ENCODE results near the gene ZNHIT3.
"Not testable (repeated sequence)": the region's sequence is repeated elsewhere in the genome, so short reads cannot be mapped to it uniquely, and the experiment has no call there.

ZNHIT3 gene

GRCh38 chr17:36486204-36487194 lies at the start of gene ZNHIT3:
ZNHIT3 (plus strand) TSS chr17:36486681; CDS start chr17:36486700, 19 bp downstream.
- peaks cover 19% of the 10 kb centered on the region for H3K4me1 ChIP-seq (ENCODE audit: control insufficient read depth, insufficient read depth, low read length)
- no peak within 1 kb of the TSS for H3K27ac ChIP-seq (ENCODE audit: low read depth, low read length)
- H3K36me3 ChIP-seq (ENCODE audit: control insufficient read depth, insufficient read depth, low read length): peaks cover 6% of the 10 kb centered on the region
- peak within 1 kb of the TSS; percentile 88 for H3K4me3 ChIP-seq (ENCODE audit: low read depth, low read length)
- H3K27me3 ChIP-seq (ENCODE audit: control insufficient read depth, insufficient read depth, low read length): peaks cover 31% of the 10 kb centered on the region
- peak within 1 kb of the TSS; percentile 80 for H3K9ac ChIP-seq (ENCODE audit: low read length)
- H3K9me3 ChIP-seq (ENCODE audit: control insufficient read depth, insufficient read depth, low read depth, low read length): no peaks in the 10 kb centered on the region

GRCh38 chr17:36441792-36442191 lies 44.7 kb upstream of the ZNHIT3 start:
- H3K9me3 ChIP-seq (ENCODE audit: control insufficient read depth, insufficient read depth, low read depth, low read length); H3K36me3 ChIP-seq (ENCODE audit: control insufficient read depth, insufficient read depth, low read length); H3K27ac ChIP-seq (ENCODE audit: low read depth, low read length); H3K27me3 ChIP-seq (ENCODE audit: control insufficient read depth, insufficient read depth, low read length); H3K9ac ChIP-seq (ENCODE audit: low read length); H3K4me3 ChIP-seq (ENCODE audit: low read depth, low read length); H3K4me1 ChIP-seq (ENCODE audit: control insufficient read depth, insufficient read depth, low read length): not testable (repeated sequence)

GRCh38 chr17:36443777-36444176 lies 42.7 kb upstream of the ZNHIT3 start:
- no peaks in the 10 kb centered on the region for H3K27me3 ChIP-seq (ENCODE audit: control insufficient read depth, insufficient read depth, low read length)
- H3K27ac ChIP-seq (ENCODE audit: low read depth, low read length): no peak overlapping the region
- no peaks in the 10 kb centered on the region for H3K36me3 ChIP-seq (ENCODE audit: control insufficient read depth, insufficient read depth, low read length)
- H3K9ac ChIP-seq (ENCODE audit: low read length): no peak overlapping the region
- H3K9me3 ChIP-seq (ENCODE audit: control insufficient read depth, insufficient read depth, low read depth, low read length): no peaks in the 10 kb centered on the region
- no peak overlapping the region for H3K4me3 ChIP-seq (ENCODE audit: low read depth, low read length)
- no peaks in the 10 kb centered on the region for H3K4me1 ChIP-seq (ENCODE audit: control insufficient read depth, insufficient read depth, low read length)

GRCh38 chr17:36449997-36450396 lies 36.5 kb upstream of the ZNHIT3 start:
- H3K27ac ChIP-seq (ENCODE audit: low read depth, low read length); H3K4me3 ChIP-seq (ENCODE audit: low read depth, low read length); H3K4me1 ChIP-seq (ENCODE audit: control insufficient read depth, insufficient read depth, low read length); H3K9me3 ChIP-seq (ENCODE audit: control insufficient read depth, insufficient read depth, low read depth, low read length); H3K27me3 ChIP-seq (ENCODE audit: control insufficient read depth, insufficient read depth, low read length); H3K9ac ChIP-seq (ENCODE audit: low read length); H3K36me3 ChIP-seq (ENCODE audit: control insufficient read depth, insufficient read depth, low read length): not testable (repeated sequence)

GRCh38 chr17:36452888-36453287 lies 33.6 kb upstream of the ZNHIT3 start:
- not testable (repeated sequence) for H3K27ac ChIP-seq (ENCODE audit: low read depth, low read length); H3K27me3 ChIP-seq (ENCODE audit: control insufficient read depth, insufficient read depth, low read length); H3K9me3 ChIP-seq (ENCODE audit: control insufficient read depth, insufficient read depth, low read depth, low read length); H3K9ac ChIP-seq (ENCODE audit: low read length); H3K36me3 ChIP-seq (ENCODE audit: control insufficient read depth, insufficient read depth, low read length); H3K4me1 ChIP-seq (ENCODE audit: control insufficient read depth, insufficient read depth, low read length); H3K4me3 ChIP-seq (ENCODE audit: low read depth, low read length)

- H3K36me3 ChIP-seq (ENCODE audit: control insufficient read depth, insufficient read depth, low read length); H3K9ac ChIP-seq (ENCODE audit: low read length); H3K9me3 ChIP-seq (ENCODE audit: control insufficient read depth, insufficient read depth, low read depth, low read length); H3K27ac ChIP-seq (ENCODE audit: low read depth, low read length); H3K4me1 ChIP-seq (ENCODE audit: control insufficient read depth, insufficient read depth, low read length); H3K4me3 ChIP-seq (ENCODE audit: low read depth, low read length): not testable (repeated sequence)
- peaks cover 25% of the 10 kb centered on the region; the same call in 1 of the 2 replicates for H3K27me3 ChIP-seq (ENCODE audit: control insufficient read depth, insufficient read depth, low read length)
Observed at GRCh38 chr17:36457701-36458100, 28.8 kb upstream of the ZNHIT3 start.

GRCh38 chr17:36459045-36459444 lies 27.4 kb upstream of the ZNHIT3 start:
- H3K9ac ChIP-seq (ENCODE audit: low read length): no peak overlapping the region
- no peaks in the 10 kb centered on the region for H3K36me3 ChIP-seq (ENCODE audit: control insufficient read depth, insufficient read depth, low read length)
- peaks cover 33% of the 10 kb centered on the region for H3K27me3 ChIP-seq (ENCODE audit: control insufficient read depth, insufficient read depth, low read length)
- H3K4me3 ChIP-seq (ENCODE audit: low read depth, low read length): no peak overlapping the region
- H3K27ac ChIP-seq (ENCODE audit: low read depth, low read length): no peak overlapping the region
- H3K9me3 ChIP-seq (ENCODE audit: control insufficient read depth, insufficient read depth, low read depth, low read length): no peaks in the 10 kb centered on the region
- H3K4me1 ChIP-seq (ENCODE audit: control insufficient read depth, insufficient read depth, low read length): no peaks in the 10 kb centered on the region

GRCh38 chr17:36459601-36460000 lies 26.9 kb upstream of the ZNHIT3 start:
- no peak overlapping the region for H3K9ac ChIP-seq (ENCODE audit: low read length)
- H3K27ac ChIP-seq (ENCODE audit: low read depth, low read length): no peak overlapping the region
- no peak overlapping the region for H3K4me3 ChIP-seq (ENCODE audit: low read depth, low read length)
- H3K4me1 ChIP-seq (ENCODE audit: control insufficient read depth, insufficient read depth, low read length): no peaks in the 10 kb centered on the region
- peaks cover 37% of the 10 kb centered on the region for H3K27me3 ChIP-seq (ENCODE audit: control insufficient read depth, insufficient read depth, low read length)
- H3K9me3 ChIP-seq (ENCODE audit: control insufficient read depth, insufficient read depth, low read depth, low read length): no peaks in the 10 kb centered on the region
- H3K36me3 ChIP-seq (ENCODE audit: control insufficient read depth, insufficient read depth, low read length): no peaks in the 10 kb centered on the region

- H3K27ac ChIP-seq (ENCODE audit: low read depth, low read length): no peak overlapping the region
- no peaks in the 10 kb centered on the region for H3K36me3 ChIP-seq (ENCODE audit: control insufficient read depth, insufficient read depth, low read length)
- peaks cover 45% of the 10 kb centered on the region for H3K27me3 ChIP-seq (ENCODE audit: control insufficient read depth, insufficient read depth, low read length)
- no peaks in the 10 kb centered on the region for H3K4me1 ChIP-seq (ENCODE audit: control insufficient read depth, insufficient read depth, low read length)
- no peak overlapping the region for H3K4me3 ChIP-seq (ENCODE audit: low read depth, low read length)
- H3K9me3 ChIP-seq (ENCODE audit: control insufficient read depth, insufficient read depth, low read depth, low read length): no peaks in the 10 kb centered on the region
- no peak overlapping the region for H3K9ac ChIP-seq (ENCODE audit: low read length)
Observed at GRCh38 chr17:36460265-36460937, 26.1 kb upstream of the ZNHIT3 start.

- no peak overlapping the region for H3K4me3 ChIP-seq (ENCODE audit: low read depth, low read length)
- H3K36me3 ChIP-seq (ENCODE audit: control insufficient read depth, insufficient read depth, low read length): no peaks in the 10 kb centered on the region
- peaks cover 51% of the 10 kb centered on the region for H3K27me3 ChIP-seq (ENCODE audit: control insufficient read depth, insufficient read depth, low read length)
- no peak overlapping the region for H3K9ac ChIP-seq (ENCODE audit: low read length)
- H3K27ac ChIP-seq (ENCODE audit: low read depth, low read length): no peak overlapping the region
- no peaks in the 10 kb centered on the region for H3K9me3 ChIP-seq (ENCODE audit: control insufficient read depth, insufficient read depth, low read depth, low read length)
- no peaks in the 10 kb centered on the region for H3K4me1 ChIP-seq (ENCODE audit: control insufficient read depth, insufficient read depth, low read length)
Observed at GRCh38 chr17:36461330-36462110, 25.0 kb upstream of the ZNHIT3 start.
